Measurements from ENCODE around the gene GALM.
"Not testable (repeated sequence)": the region's sequence is repeated elsewhere in the genome, so short reads cannot be mapped to it uniquely, and the experiment has no call there.

The GALM gene

GRCh38 chr2:38676681-38677080, 10.8 kb downstream of the GALM start:
- DNase-seq (ENCODE audit: low read depth in 1 of 2, low spot score in 1 of 2), result no peak

GRCh38 chr2:38680868-38681267, 15.0 kb downstream of the GALM start:
- not testable (repeated sequence) for DNase-seq (ENCODE audit: low read depth in 1 of 2, low spot score in 1 of 2)

GRCh38 chr2:38682008-38682575, 16.2 kb downstream of the GALM start:
- no peak for DNase-seq (ENCODE audit: low read depth in 1 of 2, low spot score in 1 of 2)

GRCh38 chr2:38682620-38683019, 16.7 kb downstream of the GALM start:
- DNase-seq (ENCODE audit: low read depth in 1 of 2, low spot score in 1 of 2), result not testable (repeated sequence)

- no peak for DNase-seq (ENCODE audit: low read depth in 1 of 2, low spot score in 1 of 2)
Measured at GRCh38 chr2:38683766-38684165, 17.9 kb downstream of the GALM start.

- no peak for DNase-seq (ENCODE audit: low read depth in 1 of 2, low spot score in 1 of 2)
Measured at GRCh38 chr2:38685116-38685735, 19.3 kb downstream of the GALM start.

GRCh38 chr2:38690499-38691420, 24.8 kb downstream of the GALM start:
- no peak for DNase-seq (ENCODE audit: low read depth in 1 of 2, low spot score in 1 of 2)

GRCh38 chr2:38691994-38692393, 26.1 kb downstream of the GALM start:
- no peak for DNase-seq (ENCODE audit: low read depth in 1 of 2, low spot score in 1 of 2)

GRCh38 chr2:38692636-38693318, 26.9 kb downstream of the GALM start:
- DNase-seq (ENCODE audit: low read depth in 1 of 2, low spot score in 1 of 2), result no peak

GRCh38 chr2:38697116-38697840, 31.4 kb downstream of the GALM start:
- no peak for DNase-seq (ENCODE audit: low read depth in 1 of 2, low spot score in 1 of 2)

GRCh38 chr2:38698467-38699003, 32.6 kb downstream of the GALM start:
- DNase-seq (ENCODE audit: low read depth in 1 of 2, low spot score in 1 of 2), result no peak

- DNase-seq (ENCODE audit: low read depth in 1 of 2, low spot score in 1 of 2), result no peak
Measured at GRCh38 chr2:38700113-38700785, 34.3 kb downstream of the GALM start.

- DNase-seq (ENCODE audit: low read depth in 1 of 2, low spot score in 1 of 2), result no peak
Measured at GRCh38 chr2:38700881-38701458, 35.1 kb downstream of the GALM start.

GRCh38 chr2:38701542-38701941, 35.6 kb downstream of the GALM start:
- no peak for DNase-seq (ENCODE audit: low read depth in 1 of 2, low spot score in 1 of 2)

- no peak for DNase-seq (ENCODE audit: low read depth in 1 of 2, low spot score in 1 of 2)
Measured at GRCh38 chr2:38702413-38702812, 36.5 kb downstream of the GALM start.

- not testable (repeated sequence) for DNase-seq (ENCODE audit: low read depth in 1 of 2, low spot score in 1 of 2)
Measured at GRCh38 chr2:38703336-38703735, 37.4 kb downstream of the GALM start.

- no peak for DNase-seq (ENCODE audit: low read depth in 1 of 2, low spot score in 1 of 2)
Measured at GRCh38 chr2:38704664-38705063, 38.8 kb downstream of the GALM start.

- no peak for DNase-seq (ENCODE audit: low read depth in 1 of 2, low spot score in 1 of 2)
Measured at GRCh38 chr2:38706846-38707345, 41.0 kb downstream of the GALM start.

GRCh38 chr2:38708491-38708890, 42.6 kb downstream of the GALM start:
- DNase-seq (ENCODE audit: low read depth in 1 of 2, low spot score in 1 of 2), result not testable (repeated sequence)

All from activated T-helper 1 cell treated with anti-CD3 and anti-CD28 coated beads, Interleukin-2, amount 50 U/mL, for 16 hours (primary cell).